Sigmoid colon (tissue), 7 donors: ENCODE data around the gene FGFR2. TPM values are rescaled to one million over a fixed set of nuclear protein-coding genes. Genes with fewer than 3 reads are reported as not detected.
A peak's percentile ranks its signal among the peaks of the same experiment; 100 is the strongest.

ENCODE experiments used
- DNase-seq: peaks from one replicate; pipeline ENCODE4 v3.0.0-alpha.2; 2019
- H3K27ac ChIP-seq, 4 donors: fragments of 200-600 bp; sonication (generic); one replicate each; pipeline ENCODE4 v1.5.1; 2016 to 2019; ENCODE audit warnings: mild to moderate bottlenecking in 1 of 4
- H3K27me3 ChIP-seq, 3 donors: fragments of 200-600 bp; sonication (generic); one replicate each; pipeline ENCODE4 v1.5.1; 2019; ENCODE audit warnings: mild to moderate bottlenecking in 1 of 3
- H3K36me3 ChIP-seq, 4 donors: fragments of 200-600 bp; sonication (generic); one replicate each; pipeline ENCODE4 v1.5.1; 2016 to 2019
- H3K4me1 ChIP-seq, 4 donors: fragments of 200-600 bp; sonication (generic); one replicate each; pipeline ENCODE4 v1.5.1; 2017 to 2019
- H3K4me3 ChIP-seq, 4 donors: fragments of 200-600 bp; sonication (generic); one replicate each; pipeline ENCODE4 v1.5.1; 2017 to 2019; ENCODE audit warnings: mild to moderate bottlenecking in 2 of 4, moderate library complexity in 1 of 4
- H3K9me3 ChIP-seq, 4 donors: fragments of 200-600 bp in 3 of 4; sonication (generic) in 3 of 4; one replicate each; pipeline versions ENCODE4 v1.5.1 to v1.6.1; 2013 to 2019
- EP300 ChIP-seq, 4 donors: sonication (generic); formaldehyde crosslinking; IDR thresholded peaks; one replicate each; pipeline ENCODE4 v1.6.1; 2017; ENCODE audit warnings: antibody characterized with exemption in 4 of 4
- POLR2A ChIP-seq, 2 donors: fragments of 450-650 bp; IDR thresholded peaks; one replicate each; pipeline ENCODE4 v1.6.1; 2016; ENCODE audit warnings: antibody characterized with exemption in 2 of 2, mild to moderate bottlenecking in 2 of 2, moderate library complexity in 2 of 2
- POLR2AphosphoS5 ChIP-seq, 4 donors: sonication (generic); formaldehyde crosslinking; IDR thresholded peaks; one replicate each; pipeline ENCODE4 v1.6.1; 2017; ENCODE audit warnings: antibody characterized with exemption in 4 of 4
- WGBS, 2 donors: extraction: QIAGEN DNeasy Blood & Tissue Kit; methylation state at CpG; one replicate each; pipeline ENCODE4 v1.1.7; 2013; 5-methylcytosine and 5-hydroxymethylcytosine counted together
- intact Hi-C: fragments of 100-400 bp; cut with DNase I; formaldehyde crosslinking; loops from one replicate; pipeline ENCODE4 v1.15.1; 2023
- polyA plus RNA-seq, 3 donors: library from polyadenylated mRNA; stranded (reverse); fragments of 200-250 nt; gene quantifications; one replicate each; pipeline ENCODE4 v1.2.3, GENCODE V29; 2013
- total RNA-seq, 4 donors: library from RNA; depleted of rRNA; stranded (reverse); fragments of >200 nt; gene quantifications; one replicate each; pipeline ENCODE4 v1.1.0, GENCODE V29; 2016
- TF ChIP-seq, protein P1 (sequence below), 4 experiments: fragments of 450-650 bp in 3 of 4; fragments of 200-600 bp in 1 of 4; IDR thresholded peaks; one replicate each; pipeline ENCODE4 v1.5.1; 2016 to 2019; ENCODE audit warnings: antibody characterized with exemption in 4 of 4, mild to moderate bottlenecking in 3 of 4, moderate library complexity in 2 of 4
- donor health status: healthy with polysubstance abuse.
- donor health status: Bipolar disorder and iron deficiency.
- donor health status: healthy.

The FGFR2 gene
- total and polyA plus RNA-seq, 7 donors = 5.1 to 143 (median 71.5) TPM

DNA sequence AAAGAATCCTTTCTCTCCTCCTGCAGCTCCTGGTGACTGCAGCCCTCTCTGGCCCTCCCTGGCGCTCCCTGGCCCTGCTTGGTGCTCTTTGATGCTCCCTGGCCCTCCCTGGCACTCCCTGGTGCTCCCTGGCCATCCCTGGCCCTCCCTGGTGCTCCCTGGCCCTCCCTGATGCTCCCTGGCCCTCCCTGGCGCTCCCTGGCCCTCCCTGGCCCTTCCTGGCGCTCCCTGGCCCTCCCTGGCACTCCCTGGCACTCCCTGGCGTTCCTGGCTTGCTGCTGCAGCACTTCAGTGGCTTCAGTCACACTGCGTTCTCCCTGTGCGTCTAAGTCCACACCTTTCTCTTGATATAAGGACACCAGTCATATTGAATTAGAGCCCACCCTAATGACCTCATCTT is 15.2 kb upstream of the FGFR2 start:
- peak; percentile 38 for DNase-seq
- Histone ChIP-seq H3K9me3 (no peaks in the 10 kb centered on the region), H3K36me3 (no peaks in the 10 kb centered on the region), H3K27me3 (no peaks in the 10 kb centered on the region), H3K4me1 (peaks cover 0 to 6% (median 2%) of the 10 kb centered on the region in 4 donors), H3K27ac (no peak overlapping the region), H3K4me3 (no peak overlapping the region)
- intact Hi-C loops = no loop called here
- no peak for TF ChIP-seq POLR2A (IDR thresholded peaks at IDR 0.05)
- no peak for TF ChIP-seq POLR2AphosphoS5 (IDR thresholded peaks at IDR 0.05)
- TF ChIP-seq, protein P1, sequence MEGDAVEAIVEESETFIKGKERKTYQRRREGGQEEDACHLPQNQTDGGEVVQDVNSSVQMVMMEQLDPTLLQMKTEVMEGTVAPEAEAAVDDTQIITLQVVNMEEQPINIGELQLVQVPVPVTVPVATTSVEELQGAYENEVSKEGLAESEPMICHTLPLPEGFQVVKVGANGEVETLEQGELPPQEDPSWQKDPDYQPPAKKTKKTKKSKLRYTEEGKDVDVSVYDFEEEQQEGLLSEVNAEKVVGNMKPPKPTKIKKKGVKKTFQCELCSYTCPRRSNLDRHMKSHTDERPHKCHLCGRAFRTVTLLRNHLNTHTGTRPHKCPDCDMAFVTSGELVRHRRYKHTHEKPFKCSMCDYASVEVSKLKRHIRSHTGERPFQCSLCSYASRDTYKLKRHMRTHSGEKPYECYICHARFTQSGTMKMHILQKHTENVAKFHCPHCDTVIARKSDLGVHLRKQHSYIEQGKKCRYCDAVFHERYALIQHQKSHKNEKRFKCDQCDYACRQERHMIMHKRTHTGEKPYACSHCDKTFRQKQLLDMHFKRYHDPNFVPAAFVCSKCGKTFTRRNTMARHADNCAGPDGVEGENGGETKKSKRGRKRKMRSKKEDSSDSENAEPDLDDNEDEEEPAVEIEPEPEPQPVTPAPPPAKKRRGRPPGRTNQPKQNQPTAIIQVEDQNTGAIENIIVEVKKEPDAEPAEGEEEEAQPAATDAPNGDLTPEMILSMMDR (IDR thresholded peaks at IDR 0.05) = no peak
- no peak for TF ChIP-seq EP300 (IDR thresholded peaks at IDR 0.05)
- WGBS, 2 donors = 31 to 72% methylated on average over 6 of the region's 6 CpGs

DNA sequence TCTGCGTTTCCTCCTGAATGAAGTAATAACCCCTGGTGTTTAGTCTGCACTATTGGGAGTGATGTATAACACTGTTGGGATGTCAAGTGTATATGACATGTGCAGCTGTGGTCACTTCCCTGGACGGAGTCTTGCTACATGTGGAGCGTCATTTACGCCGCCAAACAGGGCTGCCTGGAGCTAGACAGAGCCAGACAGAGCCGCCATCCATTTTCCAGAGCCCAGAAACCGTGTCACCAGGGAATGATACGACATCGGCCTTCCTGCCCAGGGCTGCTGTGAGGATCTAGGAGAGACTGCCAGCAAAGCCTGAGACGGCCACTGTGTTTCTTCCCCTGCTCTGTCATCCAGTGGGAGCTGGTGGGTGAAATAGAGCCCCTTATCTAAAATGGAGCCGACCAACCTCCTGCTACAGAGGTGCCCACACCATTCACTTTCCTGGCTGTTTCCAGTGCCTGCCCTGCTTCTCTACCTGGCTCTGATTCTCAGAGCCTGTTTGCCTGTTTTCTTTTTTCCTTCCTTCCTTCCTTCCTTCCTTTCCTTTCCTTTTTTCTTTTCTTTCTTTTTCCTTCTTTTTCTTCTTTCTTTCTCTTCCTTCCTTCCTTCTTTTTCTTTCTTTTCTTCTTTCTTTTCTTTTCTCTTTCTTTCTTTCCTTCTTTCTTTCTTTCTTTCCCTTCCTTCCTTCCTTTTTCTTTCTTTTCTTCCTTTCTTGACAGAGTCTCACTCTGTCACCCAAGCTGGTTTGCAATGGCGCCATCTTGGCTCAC is 13.3 kb upstream of the FGFR2 start:
- H3K27ac ChIP-seq = no peak overlapping the region
- H3K4me3 ChIP-seq = no peak overlapping the region
- no peaks in the 10 kb centered on the region for H3K9me3 ChIP-seq
- H3K4me1 ChIP-seq = peaks cover 0 to 13% (median 4%) of the 10 kb centered on the region in 4 donors
- intact Hi-C loops = no loop called here
- TF ChIP-seq, protein P1 (IDR thresholded peaks at IDR 0.05) = no peak
- TF ChIP-seq POLR2AphosphoS5 (IDR thresholded peaks at IDR 0.05) = no peak
- TF ChIP-seq EP300 (IDR thresholded peaks at IDR 0.05) = no peak
- no peak for TF ChIP-seq POLR2A (IDR thresholded peaks at IDR 0.05)
- DNase-seq = peak; percentile 54
- 84 to 87% methylated on average over 12 of the region's 12 CpGs for WGBS, 2 donors
- no peaks in the 10 kb centered on the region for H3K36me3 ChIP-seq
- H3K27me3 ChIP-seq = no peaks in the 10 kb centered on the region

DNA sequence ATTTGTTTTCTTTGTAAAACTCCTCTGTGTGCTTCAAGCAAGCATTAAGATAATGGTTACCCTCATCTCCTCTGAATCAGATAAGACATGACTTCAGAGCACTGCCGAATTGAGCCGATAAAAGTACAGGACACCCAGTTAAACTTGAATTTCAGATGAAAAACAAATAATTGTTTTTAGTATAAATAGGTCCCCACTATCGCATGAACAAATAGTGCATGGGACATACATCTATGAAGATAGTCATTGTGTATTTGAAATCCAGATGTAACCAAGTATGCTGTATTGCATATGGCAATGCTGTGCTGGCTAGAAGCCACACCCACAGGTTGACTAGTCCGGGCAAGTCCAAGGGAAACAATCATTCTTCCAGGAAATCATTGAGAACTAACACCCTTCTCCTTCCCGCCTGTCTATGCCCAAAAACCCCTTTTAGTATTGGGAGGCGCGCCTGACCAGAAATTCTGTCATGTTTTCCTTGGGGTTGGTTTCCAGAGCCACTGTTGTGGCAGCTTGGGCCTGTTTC is 12.6 kb upstream of the FGFR2 start:
- intact Hi-C loops = no loop called here
- Histone ChIP-seq H3K9me3 (no peaks in the 10 kb centered on the region), H3K36me3 (no peaks in the 10 kb centered on the region), H3K4me3 (no peak overlapping the region), H3K27me3 (no peaks in the 10 kb centered on the region), H3K4me1 (peaks cover 0 to 13% (median 4%) of the 10 kb centered on the region in 4 donors), H3K27ac (no peak overlapping the region)
- TF ChIP-seq, protein P1 (IDR thresholded peaks at IDR 0.05) = no peak
- TF ChIP-seq POLR2A (IDR thresholded peaks at IDR 0.05) = no peak
- TF ChIP-seq EP300 (IDR thresholded peaks at IDR 0.05) = no peak
- TF ChIP-seq POLR2AphosphoS5 (IDR thresholded peaks at IDR 0.05) = no peak
- DNase-seq = peak; percentile 10
- WGBS, 2 donors = 82 to 84% methylated on average over 7 of the region's 7 CpGs

DNA sequence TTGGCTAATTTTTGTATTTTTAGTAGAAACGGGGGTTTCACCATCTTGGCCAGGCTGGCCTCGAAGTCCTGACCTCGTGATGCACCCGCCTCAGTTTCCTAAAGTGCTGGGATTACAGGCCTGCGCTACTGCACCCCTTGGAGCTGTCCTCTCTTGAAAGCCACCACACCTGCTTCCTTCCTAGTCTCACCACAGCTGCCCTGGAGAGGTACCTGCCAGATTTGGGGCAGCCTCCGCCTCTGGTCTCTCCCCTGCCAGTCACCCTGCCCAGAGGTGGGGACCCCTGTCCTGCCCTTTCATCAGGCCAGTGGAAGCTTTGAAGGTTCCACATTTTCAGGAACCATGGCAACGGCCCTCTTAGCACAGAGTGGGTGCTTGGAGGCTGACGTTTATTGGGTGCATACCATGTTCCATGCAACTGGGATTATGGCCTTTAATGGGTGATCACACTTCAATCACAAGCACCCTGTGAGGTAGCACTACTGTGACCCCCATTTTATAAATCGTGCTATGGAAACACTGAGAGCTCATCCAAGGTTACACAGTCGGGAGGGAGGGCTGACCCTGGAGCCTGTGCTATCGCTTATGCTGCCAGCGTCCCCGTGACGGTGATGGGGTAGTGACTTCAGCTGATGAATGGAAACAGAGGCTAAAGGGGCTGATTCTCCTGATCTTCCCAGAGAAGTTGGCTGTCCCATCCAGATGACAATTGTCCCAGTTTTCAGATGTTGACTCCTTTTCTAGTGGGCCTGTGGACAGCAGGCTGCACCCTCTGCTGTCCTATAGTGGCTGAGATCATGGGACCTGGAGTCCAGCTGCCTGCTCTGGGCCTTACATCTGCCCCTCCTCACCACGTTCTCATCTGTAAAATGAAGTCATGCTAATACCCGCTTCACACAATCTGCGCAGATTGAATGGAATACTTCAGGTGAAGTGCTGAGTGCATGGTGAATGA is 11.5 kb upstream of the FGFR2 start:
- WGBS, 2 donors = 87% methylated on average over 17 of the region's 17 CpGs
- DNase-seq = peak; percentile 52

More for the DNA sequence above, 11.5 kb upstream of the FGFR2 start:
- intact Hi-C loops = loop anchor here (5.0 kb wide), 1 partner anchor 128 kb away; no protein-coding TSS in a partner anchor
- peaks cover 0 to 13% (median 4%) of the 10 kb centered on the region in 4 donors for H3K4me1 ChIP-seq
- no peak overlapping the region for H3K4me3 ChIP-seq
- H3K27me3 ChIP-seq = no peaks in the 10 kb centered on the region
- no peak overlapping the region for H3K27ac ChIP-seq
- no peaks in the 10 kb centered on the region for H3K9me3 ChIP-seq
- TF ChIP-seq POLR2AphosphoS5 (IDR thresholded peaks at IDR 0.05) (no peak), POLR2A (IDR thresholded peaks at IDR 0.05) (no peak)
- no peaks in the 10 kb centered on the region for H3K36me3 ChIP-seq
